Activated CD8-positive, alpha-beta T cell treated with anti-CD3 and anti-CD28 coated beads for 36 hours (primary cell): ENCODE measurements around the gene GORASP1. TPM values are rescaled to one million over a fixed set of nuclear protein-coding genes. Genes with fewer than 3 reads are reported as not detected.

Source experiments
- ATAC-seq: fragments of 200-7000 bp; cut with Tn5 transposase; one replicate; pipeline ENCODE4 v1.10.0; 2021; ENCODE audit warnings: mild to moderate bottlenecking, moderate library complexity
- CTCF ChIA-PET: fragments of 350-600 bp; sonication (Branson Sonifier 250); formaldehyde crosslinking; loops from one replicate; lab custom pipeline; 2021; ENCODE audit warnings: antibody characterized with exemption; lab: Charles Lee
- POLR2A ChIA-PET: fragments of 350-600 bp; sonication (Branson Sonifier 250); formaldehyde crosslinking; loops from one replicate; lab custom pipeline; 2021; ENCODE audit warnings: antibody characterized with exemption; lab: Charles Lee
- DNase-seq: peaks from one replicate; pipeline ENCODE4 v3.0.0-alpha.2; 2020
- H3K27ac Mint-ChIP-seq: one replicate; pipeline ENCODE4 v1.8.0; 2021; ENCODE audit warnings: mild to moderate bottlenecking, mixed read lengths
- H3K27me3 Mint-ChIP-seq: one replicate; pipeline ENCODE4 v1.8.0; 2021; ENCODE audit warnings: mixed read lengths
- H3K36me3 Mint-ChIP-seq: one replicate; pipeline ENCODE4 v1.8.0; 2021; ENCODE audit warnings: low read depth, mixed read lengths
- H3K4me1 Mint-ChIP-seq: one replicate; pipeline ENCODE4 v1.8.0; 2021; ENCODE audit warnings: low read depth, mixed read lengths
- H3K4me3 Mint-ChIP-seq: one replicate; pipeline ENCODE4 v1.8.0; 2021; ENCODE audit warnings: mild to moderate bottlenecking, moderate library complexity, mixed read lengths
- H3K9me3 Mint-ChIP-seq: one replicate; pipeline ENCODE4 v1.8.0; 2021; ENCODE audit warnings: mixed read lengths
- CTCF ChIP-seq: fragments of 200-600 bp; IDR thresholded peaks from one replicate; pipeline ENCODE4 v1.8.0; 2022; ENCODE audit warnings: antibody characterized with exemption, mild to moderate bottlenecking
- intact Hi-C: fragments of 100-400 bp; cut with micrococcal nuclease; formaldehyde crosslinking; loops from one replicate; pipeline ENCODE4 v1.10.0; 2022
- total RNA-seq, 2 experiments: library from RNA; stranded (reverse); gene quantifications; one replicate each; pipeline ENCODE4 v1.2.3, GENCODE V29; 2021

The GORASP1 gene
- total RNA-seq, 2 experiments from 2014 or later: 16.2 to 18.3 TPM

DNA sequence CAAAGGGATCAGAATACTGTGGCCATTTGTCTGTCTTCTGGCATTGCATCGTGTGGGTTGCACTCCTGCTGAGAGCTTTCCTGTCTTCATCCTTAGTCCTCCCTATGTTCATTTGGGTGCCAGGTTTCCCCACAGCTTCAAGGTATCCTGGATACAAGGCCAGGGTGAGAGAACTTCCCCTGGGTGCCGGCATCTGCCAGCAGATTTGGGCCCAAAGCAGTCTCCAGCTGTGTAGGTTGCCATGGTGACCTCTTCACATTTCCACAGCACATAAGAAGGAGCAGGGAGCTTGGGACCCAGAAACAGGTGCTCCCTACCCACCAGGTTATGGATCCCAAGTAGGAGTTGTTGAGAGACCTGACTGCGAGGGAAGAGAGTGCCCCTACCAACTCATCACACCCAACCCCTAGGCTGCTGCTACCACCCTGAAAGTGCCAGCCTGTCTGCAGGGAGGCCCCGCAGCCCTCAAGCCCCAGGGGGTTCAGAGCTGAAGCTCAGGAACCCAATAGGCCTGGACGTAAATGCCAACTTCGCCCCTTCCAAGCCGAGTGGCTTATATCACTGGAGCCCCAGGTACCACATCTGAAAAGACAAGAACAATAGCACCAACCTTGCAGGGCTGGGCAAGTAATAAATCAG lies 20.0 kb upstream of the GORASP1 start:
- intact Hi-C loops: loop anchor here (5.0 kb wide), 1 partner anchor 160 kb away; no protein-coding TSS in a partner anchor
- Mint-ChIP-seq H3K9me3 (no peaks in the 10 kb centered on the region), H3K4me1 (peaks cover 18% of the 10 kb centered on the region), H3K36me3 (no peaks in the 10 kb centered on the region), H3K4me3 (no peak overlapping the region), H3K27me3 (no peaks in the 10 kb centered on the region), H3K27ac (no peak overlapping the region)
- no peak for TF ChIP-seq CTCF
- ChIA-PET CTCF (interaction anchor here (0.6 to 8.4 kb wide), 21 partner anchors 10 to 251 kb away, joined by 3 to 103 read pairs (median 4); partner anchors contain the start of gene XIRP1), POLR2A (interaction anchor here (1.0 to 1.5 kb wide), 7 partner anchors 9 to 279 kb away, joined by 3 to 5 read pairs (median 4); partner anchors contain the start of genes GORASP1, RPSA and TTC21A)
- ATAC-seq (no peak), DNase-seq (no peak)

DNA sequence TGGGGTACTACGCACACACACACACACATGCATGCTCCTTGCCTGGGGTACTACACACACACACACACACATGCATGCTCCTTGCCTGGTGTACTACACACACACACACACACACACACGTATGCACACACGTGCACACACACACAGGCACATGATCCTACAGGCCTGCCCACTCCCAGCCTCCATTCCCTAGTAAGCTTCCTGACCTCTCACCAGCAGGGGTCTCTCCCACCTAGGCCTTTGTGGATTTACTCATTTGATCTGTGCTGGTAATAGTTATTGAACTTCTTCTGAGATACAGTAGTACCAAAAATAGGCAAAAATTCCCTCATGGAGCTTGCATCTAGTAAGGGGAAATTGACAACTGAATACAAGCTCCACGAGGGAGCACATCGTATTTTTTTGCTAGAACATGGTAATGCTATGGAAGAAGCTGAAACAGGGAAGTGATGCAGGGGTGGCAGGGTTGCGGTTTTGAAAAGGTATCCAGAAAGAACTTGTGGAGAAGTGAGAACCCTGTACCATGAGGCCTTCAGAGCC lies 19.2 kb upstream of the GORASP1 start:
- no peak overlapping the region for H3K4me3 Mint-ChIP-seq
- no peak overlapping the region for H3K27ac Mint-ChIP-seq
- H3K9me3 Mint-ChIP-seq: no peaks in the 10 kb centered on the region
- DNase-seq (peak; percentile 64), ATAC-seq (peak; percentile 83)
- no peaks in the 10 kb centered on the region for H3K36me3 Mint-ChIP-seq
- CTCF ChIA-PET: interaction anchor here (0.6 to 8.4 kb wide), 22 partner anchors 10 to 251 kb away, joined by 3 to 103 read pairs (median 4); partner anchors contain the start of gene XIRP1
- H3K27me3 Mint-ChIP-seq: no peaks in the 10 kb centered on the region
- intact Hi-C loops: loop anchor here (5.0 kb wide), 1 partner anchor 161 kb away; no protein-coding TSS in a partner anchor
- POLR2A ChIA-PET: interaction anchor here (0.9 to 1.9 kb wide), 5 partner anchors 13 to 280 kb away, joined by 3 to 5 read pairs (median 4); partner anchors contain the start of gene RPSA
- peaks cover 18% of the 10 kb centered on the region for H3K4me1 Mint-ChIP-seq
- TF ChIP-seq CTCF: peak; percentile 46

GRCh38 chr3:39125841-39126500 lies 18.5 kb upstream of the GORASP1 start:
- no peak for DNase-seq
- ChIA-PET POLR2A (interaction anchor here (0.9 to 2.3 kb wide), 4 partner anchors 13 to 247 kb away, joined by 3 to 5 read pairs (median 4); no protein-coding TSS in a partner anchor), CTCF (interaction anchor here (0.9 to 8.4 kb wide), 12 partner anchors 9 to 252 kb away, joined by 3 to 103 read pairs (median 4); no protein-coding TSS in a partner anchor)
- H3K27me3 Mint-ChIP-seq: no peaks in the 10 kb centered on the region
- no peak for TF ChIP-seq CTCF
- intact Hi-C loops: loop anchor here (5.0 kb wide), 1 partner anchor 161 kb away; no protein-coding TSS in a partner anchor
- ATAC-seq: no peak
- no peaks in the 10 kb centered on the region for H3K36me3 Mint-ChIP-seq
- H3K9me3 Mint-ChIP-seq: no peaks in the 10 kb centered on the region
- no peak overlapping the region for H3K27ac Mint-ChIP-seq
- peaks cover 18% of the 10 kb centered on the region for H3K4me1 Mint-ChIP-seq
- H3K4me3 Mint-ChIP-seq: no peak overlapping the region

DNA sequence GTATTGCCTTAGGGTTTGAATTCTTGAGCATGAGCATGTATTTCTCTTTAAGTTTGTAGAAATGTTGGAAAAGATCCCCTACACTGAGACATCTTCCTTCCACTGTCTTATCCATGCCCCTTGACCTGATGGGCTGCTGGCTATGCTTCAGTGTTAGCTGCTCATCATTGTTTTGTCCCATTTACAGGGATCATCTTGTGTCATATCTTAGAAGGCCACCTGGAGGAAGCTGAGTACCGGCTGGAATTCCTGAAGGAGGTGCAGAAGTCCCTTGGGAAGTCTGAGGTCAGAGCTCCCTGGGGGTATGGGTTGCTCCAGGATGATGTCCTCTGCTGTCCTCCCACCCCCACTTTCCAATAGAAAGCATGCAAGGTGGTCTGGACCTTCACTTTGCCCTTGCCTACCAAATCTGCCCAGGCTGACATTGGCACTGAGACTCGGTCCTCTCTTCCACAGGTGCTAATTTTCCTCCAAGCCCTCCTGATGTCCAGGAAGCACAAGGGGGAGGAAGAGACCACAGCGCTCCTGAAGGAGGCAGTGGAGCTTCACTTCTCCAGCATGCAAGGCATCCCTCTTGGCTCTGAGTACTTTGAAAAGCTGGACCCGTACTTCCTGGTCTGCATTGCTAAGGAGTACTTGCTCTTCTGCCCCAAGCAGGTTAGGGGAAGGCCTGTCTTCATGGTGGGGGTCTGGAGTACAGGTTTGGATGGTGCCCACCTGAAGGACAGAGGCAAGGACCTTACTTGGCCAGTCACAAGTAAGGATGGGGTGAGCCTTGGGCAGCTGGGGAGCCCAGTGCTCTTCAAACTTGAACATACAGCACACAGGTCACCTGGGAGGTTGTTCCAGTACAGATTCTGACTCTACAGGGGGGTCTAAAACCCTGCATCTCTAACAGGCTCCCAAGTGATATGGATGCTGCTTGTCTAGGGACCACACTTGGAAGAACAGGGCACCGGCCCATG lies 17.7 kb upstream of the GORASP1 start:
- ATAC-seq (no peak), DNase-seq (no peak)
- Mint-ChIP-seq H3K4me3 (no peak overlapping the region), H3K4me1 (peaks cover 18% of the 10 kb centered on the region), H3K27me3 (no peaks in the 10 kb centered on the region), H3K36me3 (no peaks in the 10 kb centered on the region), H3K27ac (no peak overlapping the region), H3K9me3 (no peaks in the 10 kb centered on the region)
- ChIA-PET POLR2A (interaction anchor here (0.9 to 2.3 kb wide), 4 partner anchors 14 to 248 kb away, joined by 3 to 5 read pairs (median 4); no protein-coding TSS in a partner anchor), CTCF (interaction anchor here (1.1 to 8.4 kb wide), 5 partner anchors 8 to 167 kb away, joined by 3 to 103 read pairs (median 22); no protein-coding TSS in a partner anchor)
- TF ChIP-seq CTCF: no peak
- intact Hi-C loops: loop anchor here (5.0 kb wide), 1 partner anchor 162 kb away; no protein-coding TSS in a partner anchor
